Prostate gland (tissue), 2 donors: ENCODE results near the gene FOXP1. TPM values are rescaled to one million over a fixed set of nuclear protein-coding genes. Genes with fewer than 3 reads are reported as not detected.
A peak's percentile ranks its signal among the peaks of the same experiment; 100 is the strongest.

Source experiments
- DNase-seq: peaks from one replicate; pipeline ENCODE4 v3.0.0-alpha.2; 2019; ENCODE audit warnings: low spot score
- H3K27ac ChIP-seq, 2 donors: fragments of 200-600 bp; sonication (generic); 2 replicates each; pipeline ENCODE4 v1.5.1; 2017 to 2019
- H3K27me3 ChIP-seq: fragments of 200-600 bp; sonication (generic); replicated peaks from 2 replicates; pipeline ENCODE4 v1.5.1; 2019; ENCODE audit not compliant: insufficient read depth
- H3K36me3 ChIP-seq, 2 donors: fragments of 200-600 bp; sonication (generic); 1 replicate in 1 of 2; 2 replicates in 1 of 2; pipeline versions ENCODE4 v1.5.1 to v1.8.1; 2017 to 2019
- H3K4me1 ChIP-seq: fragments of 200-600 bp; sonication (generic); replicated peaks from 2 replicates; pipeline ENCODE4 v1.5.1; 2019
- H3K4me3 ChIP-seq, 2 donors: fragments of 200-600 bp; sonication (generic); 2 replicates each; pipeline ENCODE4 v1.5.1; 2017 to 2019
- H3K9me3 ChIP-seq: fragments of 200-600 bp; sonication (generic); 2 replicates; pipeline ENCODE4 v1.5.1; 2017
- CTCF ChIP-seq, 4 experiments: fragments of 200-600 bp in 2 of 4; fragments of 450-650 bp in 2 of 4; sonication (generic) in 2 of 4; IDR thresholded peaks; 1 replicate in 3 of 4; 2 replicates in 1 of 4; pipeline ENCODE4 v1.5.1; 2016 to 2019; ENCODE audit warnings: antibody characterized with exemption in 4 of 4, mild to moderate bottlenecking in 2 of 4, moderate library complexity in 2 of 4
- POLR2A ChIP-seq: fragments of 450-650 bp; IDR thresholded peaks from one replicate; pipeline ENCODE4 v1.6.1; 2016; ENCODE audit warnings: antibody characterized with exemption, mild to moderate bottlenecking
- POLR2AphosphoS5 ChIP-seq: sonication (generic); formaldehyde crosslinking; IDR thresholded peaks from one replicate; pipeline ENCODE4 v1.6.1; 2017; ENCODE audit warnings: antibody characterized with exemption
- WGBS: methylation state at CpG from one replicate; pipeline ENCODE4 v1.1.5; 2018; 5-methylcytosine and 5-hydroxymethylcytosine counted together
- intact Hi-C: fragments of 100-400 bp; cut with DNase I; formaldehyde crosslinking; loops from one replicate; pipeline ENCODE4 v1.14.2; 2022
- total RNA-seq, 2 donors: library from RNA; depleted of rRNA; stranded (reverse); fragments of >200 nt; gene quantifications; one replicate each; pipeline ENCODE4 v1.1.0, GENCODE V29; 2016

FOXP1 gene
- total RNA-seq, 2 donors from 2014 or later, result 133 to 156 TPM

- intact Hi-C loops, result no loop called here
Measured at GRCh38 chr3:70990185-70990584, 593.3 kb downstream of the FOXP1 start.

GRCh38 chr3:70989174-70989573 is 594.4 kb downstream of the FOXP1 start:
- Histone ChIP-seq H3K27ac (peak overlapping the region in 1 of 2 donors; percentile 92), H3K9me3 (no peaks in the 10 kb centered on the region), H3K27me3 (no peaks in the 10 kb centered on the region), H3K36me3 (no peaks in the 10 kb centered on the region), H3K4me3 (no peak overlapping the region), H3K4me1 (peaks cover 30% of the 10 kb centered on the region)
- DNase-seq, result no peak
- TF ChIP-seq POLR2A (no peak), POLR2AphosphoS5 (no peak), CTCF (IDR thresholded peaks at IDR 0.05) (no peak)
- intact Hi-C loops, result no loop called here
- WGBS, result 66% methylated on average over 3 of the region's 3 CpGs

More at GRCh38 chr3:70990185-70990584, 593.3 kb downstream of the FOXP1 start:
- DNase-seq, result no peak
- no peaks in the 10 kb centered on the region for H3K36me3 ChIP-seq
- no peak overlapping the region for H3K27ac ChIP-seq
- no peak for TF ChIP-seq CTCF (IDR thresholded peaks at IDR 0.05)
- no peak for TF ChIP-seq POLR2A
- no peak overlapping the region for H3K4me3 ChIP-seq
- H3K27me3 ChIP-seq, result no peaks in the 10 kb centered on the region
- 93% methylated on average over 2 of the region's 2 CpGs for WGBS
- H3K4me1 ChIP-seq, result peaks cover 20% of the 10 kb centered on the region
- H3K9me3 ChIP-seq, result no peaks in the 10 kb centered on the region

GRCh38 chr3:70988111-70988510 is 595.4 kb downstream of the FOXP1 start:
- H3K27ac ChIP-seq, result peak overlapping the region in 1 of 2 donors; percentile 92
- 72% methylated on average over 4 of the region's 4 CpGs for WGBS
- peaks cover 31% of the 10 kb centered on the region for H3K4me1 ChIP-seq
- no peaks in the 10 kb centered on the region for H3K36me3 ChIP-seq
- TF ChIP-seq POLR2AphosphoS5 (no peak), POLR2A (no peak), CTCF (IDR thresholded peaks at IDR 0.05) (no peak)
- DNase-seq, result no peak
- H3K27me3 ChIP-seq, result no peaks in the 10 kb centered on the region
- no peak overlapping the region for H3K4me3 ChIP-seq
- H3K9me3 ChIP-seq, result no peaks in the 10 kb centered on the region
- intact Hi-C loops, result no loop called here

DNA sequence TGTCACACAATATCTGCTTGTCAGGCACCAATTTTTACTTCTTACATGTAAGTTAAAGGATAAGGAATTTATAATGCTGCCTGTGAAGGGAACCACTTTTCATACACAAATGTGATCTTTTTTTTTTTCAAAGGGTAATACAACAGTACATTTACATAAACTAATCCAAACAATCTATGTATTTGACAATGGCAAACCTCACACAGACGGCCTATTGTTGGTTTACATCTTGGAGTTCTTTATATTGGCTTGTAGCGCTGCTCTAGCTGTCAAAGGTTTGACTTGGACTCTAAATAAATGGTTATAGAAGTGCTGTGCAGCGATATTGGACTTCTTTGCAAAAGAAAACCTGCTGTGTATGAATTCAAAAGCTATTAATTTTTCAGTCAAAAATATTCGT is 598.0 kb downstream of the FOXP1 start:
- no peaks in the 10 kb centered on the region for H3K27me3 ChIP-seq
- H3K4me3 ChIP-seq, result no peak overlapping the region
- TF ChIP-seq POLR2AphosphoS5 (peak; percentile 42), CTCF (IDR thresholded peaks at IDR 0.05) (no peak)
- peak overlapping the region; percentile 90 to 92 for H3K27ac ChIP-seq
- peaks cover 34% of the 10 kb centered on the region for H3K4me1 ChIP-seq
- H3K9me3 ChIP-seq, result no peaks in the 10 kb centered on the region
- no peak for DNase-seq
- intact Hi-C loops, result no loop called here
- 53% methylated on average over 4 of the region's 4 CpGs for WGBS
- no peaks in the 10 kb centered on the region for H3K36me3 ChIP-seq

DNA sequence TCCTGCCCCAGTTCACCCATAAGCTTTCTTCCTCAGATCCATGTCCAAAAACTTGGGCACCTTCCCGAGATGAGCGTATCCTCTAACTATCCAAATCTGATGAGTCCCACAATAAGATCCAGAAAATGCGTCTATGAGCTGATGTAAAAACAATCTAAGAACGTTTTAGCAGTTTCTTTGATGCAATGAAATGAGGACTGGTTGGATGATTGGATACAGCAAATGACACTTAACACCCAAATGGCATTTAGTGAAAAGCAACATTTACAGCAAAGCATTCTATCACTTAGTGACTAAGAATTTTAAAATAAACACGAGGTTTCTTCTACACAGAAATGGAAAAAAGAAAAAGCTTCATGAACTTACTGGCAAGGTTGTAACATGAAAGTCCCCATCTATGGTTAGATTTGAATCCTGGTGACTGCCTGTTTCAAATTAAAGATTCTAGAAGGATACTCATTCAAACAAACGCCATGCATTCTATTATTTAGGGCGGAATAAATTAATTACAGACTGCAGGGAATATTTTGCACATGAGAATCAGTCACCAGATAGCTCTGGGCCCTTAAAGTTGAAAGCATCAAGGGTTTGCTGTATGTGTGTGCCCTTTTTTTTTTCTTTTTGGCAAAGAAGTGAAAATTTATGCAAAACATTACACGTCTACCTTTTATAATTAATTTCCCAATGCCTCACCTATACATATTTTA is 598.6 kb downstream of the FOXP1 start:
- Histone ChIP-seq H3K27me3 (no peaks in the 10 kb centered on the region), H3K27ac (peak overlapping the region; percentile 90 to 92), H3K4me1 (peaks cover 34% of the 10 kb centered on the region), H3K36me3 (no peaks in the 10 kb centered on the region), H3K4me3 (no peak overlapping the region), H3K9me3 (no peaks in the 10 kb centered on the region)
- intact Hi-C loops, result no loop called here
- no peak for DNase-seq
- 72% methylated on average over 8 of the region's 8 CpGs for WGBS
- TF ChIP-seq CTCF (IDR thresholded peaks at IDR 0.05) (no peak), POLR2A (no peak), POLR2AphosphoS5 (no peak)
